GM23338 (cell line): ENCODE measurements around the gene CXXC5. TPM values are rescaled to one million over a fixed set of nuclear protein-coding genes. Genes with fewer than 3 reads are reported as not detected.

Experiments used
- ATAC-seq: fragments of 200-7000 bp; cut with Tn5 transposase; 3 replicates; pipeline ENCODE4 v1.9.1; 2020
- DNase-seq: peaks from one replicate; pipeline ENCODE4 v3.0.0-alpha.2; 2015; ENCODE audit warnings: low spot score
- H2AFZ ChIP-seq: fragments of 200-600 bp; sonication (generic); 2 replicates; pipeline ENCODE4 v1.8.0; 2016; ENCODE audit warnings: antibody characterized with exemption, mild to moderate bottlenecking, moderate library complexity
- H3F3A ChIP-seq: fragments of 200-600 bp; sonication (generic); replicated peaks from 2 replicates; pipeline ENCODE4 v1.8.0; 2017; ENCODE audit warnings: antibody characterized with exemption, mixed run types, low read depth
- H3K27ac ChIP-seq: fragments of 200-600 bp; sonication (generic); 2 replicates; pipeline ENCODE4 v1.6.1; 2016; ENCODE audit warnings: low read depth
- H3K27me3 ChIP-seq: fragments of 200-600 bp; sonication (generic); 2 replicates; pipeline ENCODE4 v1.8.0; 2016; ENCODE audit warnings: mild to moderate bottlenecking, mixed run types, moderate library complexity; ENCODE audit not compliant: insufficient read depth
- H3K36me3 ChIP-seq: fragments of 200-600 bp; sonication (generic); 2 replicates; pipeline ENCODE4 v1.8.0; 2016; ENCODE audit warnings: mild to moderate bottlenecking; ENCODE audit not compliant: insufficient read depth
- H3K4me1 ChIP-seq: fragments of 200-600 bp; sonication (generic); 2 replicates; pipeline ENCODE4 v1.8.0; 2016; ENCODE audit warnings: mild to moderate bottlenecking, moderate library complexity; ENCODE audit not compliant: insufficient read depth
- H3K4me2 ChIP-seq: fragments of 200-600 bp; sonication (generic); 2 replicates; pipeline ENCODE4 v1.7.1; 2017; ENCODE audit warnings: mixed run types
- H3K4me3 ChIP-seq: fragments of 200-600 bp; sonication (generic); 2 replicates; pipeline ENCODE4 v1.6.1; 2016; ENCODE audit warnings: mixed run types
- H3K79me2 ChIP-seq: fragments of 200-600 bp; sonication (generic); replicated peaks from 2 replicates; pipeline ENCODE4 v1.8.0; 2017; ENCODE audit warnings: mild to moderate bottlenecking; ENCODE audit not compliant: insufficient read depth
- H3K9me2 ChIP-seq: fragments of 200-600 bp; sonication (generic); 2 replicates; pipeline ENCODE4 v1.8.0; 2017; ENCODE audit not compliant: insufficient read depth
- H4K20me1 ChIP-seq: fragments of 200-600 bp; sonication (generic); replicated peaks from 2 replicates; pipeline ENCODE4 v1.8.0; 2017; ENCODE audit warnings: mild to moderate bottlenecking; ENCODE audit not compliant: insufficient read depth
- H3K27ac Mint-ChIP-seq: 2 replicates; pipeline ENCODE4 v1.8.0; 2020; ENCODE audit warnings: inconsistent platforms, mild to moderate bottlenecking, moderate library complexity, mixed read lengths
- H3K27me3 Mint-ChIP-seq: 3 replicates; pipeline ENCODE4 v1.8.0; 2022; ENCODE audit warnings: low read depth, mild to moderate bottlenecking, moderate library complexity, mixed read lengths, inconsistent platforms; ENCODE audit not compliant: insufficient read depth, poor library complexity
- H3K36me3 Mint-ChIP-seq: 3 replicates; pipeline ENCODE4 v1.8.0; 2021; ENCODE audit warnings: low read depth, mild to moderate bottlenecking, inconsistent platforms, moderate library complexity, mixed read lengths
- H3K4me1 Mint-ChIP-seq: 3 replicates; pipeline ENCODE4 v1.8.0; 2020; ENCODE audit warnings: mild to moderate bottlenecking, inconsistent platforms, mixed read lengths
- H3K4me3 Mint-ChIP-seq: 3 replicates; pipeline ENCODE4 v1.8.0; 2021; ENCODE audit warnings: moderate library complexity, mild to moderate bottlenecking, inconsistent platforms, mixed read lengths
- H3K9me3 Mint-ChIP-seq: 3 replicates; pipeline ENCODE4 v1.8.0; 2020; ENCODE audit warnings: moderate library complexity, mild to moderate bottlenecking, inconsistent platforms, mixed read lengths
- EZH2 ChIP-seq: fragments of 200-600 bp; sonication (generic); IDR thresholded peaks from one replicate; pipeline ENCODE4 v1.8.0; 2017; ENCODE audit warnings: antibody characterized with exemption, mild to moderate bottlenecking, low read depth; ENCODE audit not compliant: unreplicated experiment
- EZH2phosphoT487 ChIP-seq: fragments of 200-600 bp; sonication (generic); IDR thresholded peaks from one replicate; pipeline ENCODE4 v1.8.1; 2018; ENCODE audit warnings: antibody characterized with exemption; ENCODE audit not compliant: unreplicated experiment
- POLR2AphosphoS5 ChIP-seq: IDR thresholded peaks from 2 replicates; pipeline ENCODE4 v1.6.1; 2016; ENCODE audit warnings: antibody characterized with exemption, low read depth
- REST ChIP-seq: IDR thresholded peaks from one replicate; pipeline ENCODE4 v1.6.1; 2018; ENCODE audit warnings: antibody characterized with exemption; ENCODE audit not compliant: unreplicated experiment
- STAT1 ChIP-seq: IDR thresholded peaks from one replicate; pipeline ENCODE4 v1.6.1; 2016; ENCODE audit warnings: antibody characterized with exemption; ENCODE audit not compliant: unreplicated experiment
- ZNF114 ChIP-seq: fragments of 250-450 bp; sonication (Bioruptor Pico); IDR thresholded peaks from 2 replicates; pipeline ENCODE4 v1.5.0; 2020; ENCODE audit warnings: mild to moderate bottlenecking, moderate library complexity
- ZNF331 ChIP-seq: fragments of 250-450 bp; sonication (Bioruptor Pico); IDR thresholded peaks from 2 replicates; pipeline ENCODE4 v1.5.0; 2020; ENCODE audit warnings: low read depth, mild to moderate bottlenecking, moderate library complexity
- polyA plus RNA-seq: library from polyadenylated mRNA; unstranded; fragments of >200 nt; fragmentation: Nextera tagmentation; extraction: Ambion mirVana; gene quantifications from 2 replicates; pipeline ENCODE4 v1.2.1, GENCODE V29; 2016
- total RNA-seq: library from RNA; depleted of rRNA; stranded (reverse); fragments of >200 nt; shearing (Covaris generic); gene quantifications from 2 replicates; pipeline ENCODE4 v1.2.3, GENCODE V29; 2014
- TF ChIP-seq, protein P1 (sequence below): fragments of 250-450 bp; sonication (Bioruptor Pico); IDR thresholded peaks from 2 replicates; pipeline ENCODE4 v1.5.0; 2020; ENCODE audit warnings: mild to moderate bottlenecking, moderate library complexity

Gene CXXC5
- total and polyA plus RNA-seq, 2 experiments from 2014 or later, result 63.3 to 111 TPM

GRCh38 chr5:139645430-139645871 lies 2.7 kb upstream of the CXXC5 start:
- Histone ChIP-seq H3K36me3 (no peaks in the 10 kb centered on the region), H3K27ac (no peak overlapping the region), H3K4me3 (no peak overlapping the region), H3K4me2 (no peak overlapping the region), H3K27me3 (peaks cover 47% of the 10 kb centered on the region), H3K4me1 (peaks cover 50% of the 10 kb centered on the region), H4K20me1 (peaks cover 8% of the 10 kb centered on the region; the same call in 1 of the 2 replicates), H3F3A (peaks cover 26% of the 10 kb centered on the region), H3K9me2 (no peaks in the 10 kb centered on the region), H2AFZ (no peak overlapping the region), H3K79me2 (peaks cover 17% of the 10 kb centered on the region)
- Mint-ChIP-seq H3K4me1 (peaks cover 65% of the 10 kb centered on the region), H3K27ac (no peak overlapping the region), H3K27me3 (peaks cover 55% of the 10 kb centered on the region), H3K9me3 (peaks cover 5% of the 10 kb centered on the region; the same call in 1 of the 3 replicates), H3K4me3 (no peak overlapping the region; the same call in 2 of the 3 replicates), H3K36me3 (peaks cover 12% of the 10 kb centered on the region)
- DNase-seq (no peak), ATAC-seq (no peak)
- TF ChIP-seq EZH2 (no peak), REST (no peak), POLR2AphosphoS5 (no peak), STAT1 (no peak), EZH2phosphoT487 (no peak), ZNF114 (no peak), ZNF331 (no peak)
- TF ChIP-seq, protein P1, sequence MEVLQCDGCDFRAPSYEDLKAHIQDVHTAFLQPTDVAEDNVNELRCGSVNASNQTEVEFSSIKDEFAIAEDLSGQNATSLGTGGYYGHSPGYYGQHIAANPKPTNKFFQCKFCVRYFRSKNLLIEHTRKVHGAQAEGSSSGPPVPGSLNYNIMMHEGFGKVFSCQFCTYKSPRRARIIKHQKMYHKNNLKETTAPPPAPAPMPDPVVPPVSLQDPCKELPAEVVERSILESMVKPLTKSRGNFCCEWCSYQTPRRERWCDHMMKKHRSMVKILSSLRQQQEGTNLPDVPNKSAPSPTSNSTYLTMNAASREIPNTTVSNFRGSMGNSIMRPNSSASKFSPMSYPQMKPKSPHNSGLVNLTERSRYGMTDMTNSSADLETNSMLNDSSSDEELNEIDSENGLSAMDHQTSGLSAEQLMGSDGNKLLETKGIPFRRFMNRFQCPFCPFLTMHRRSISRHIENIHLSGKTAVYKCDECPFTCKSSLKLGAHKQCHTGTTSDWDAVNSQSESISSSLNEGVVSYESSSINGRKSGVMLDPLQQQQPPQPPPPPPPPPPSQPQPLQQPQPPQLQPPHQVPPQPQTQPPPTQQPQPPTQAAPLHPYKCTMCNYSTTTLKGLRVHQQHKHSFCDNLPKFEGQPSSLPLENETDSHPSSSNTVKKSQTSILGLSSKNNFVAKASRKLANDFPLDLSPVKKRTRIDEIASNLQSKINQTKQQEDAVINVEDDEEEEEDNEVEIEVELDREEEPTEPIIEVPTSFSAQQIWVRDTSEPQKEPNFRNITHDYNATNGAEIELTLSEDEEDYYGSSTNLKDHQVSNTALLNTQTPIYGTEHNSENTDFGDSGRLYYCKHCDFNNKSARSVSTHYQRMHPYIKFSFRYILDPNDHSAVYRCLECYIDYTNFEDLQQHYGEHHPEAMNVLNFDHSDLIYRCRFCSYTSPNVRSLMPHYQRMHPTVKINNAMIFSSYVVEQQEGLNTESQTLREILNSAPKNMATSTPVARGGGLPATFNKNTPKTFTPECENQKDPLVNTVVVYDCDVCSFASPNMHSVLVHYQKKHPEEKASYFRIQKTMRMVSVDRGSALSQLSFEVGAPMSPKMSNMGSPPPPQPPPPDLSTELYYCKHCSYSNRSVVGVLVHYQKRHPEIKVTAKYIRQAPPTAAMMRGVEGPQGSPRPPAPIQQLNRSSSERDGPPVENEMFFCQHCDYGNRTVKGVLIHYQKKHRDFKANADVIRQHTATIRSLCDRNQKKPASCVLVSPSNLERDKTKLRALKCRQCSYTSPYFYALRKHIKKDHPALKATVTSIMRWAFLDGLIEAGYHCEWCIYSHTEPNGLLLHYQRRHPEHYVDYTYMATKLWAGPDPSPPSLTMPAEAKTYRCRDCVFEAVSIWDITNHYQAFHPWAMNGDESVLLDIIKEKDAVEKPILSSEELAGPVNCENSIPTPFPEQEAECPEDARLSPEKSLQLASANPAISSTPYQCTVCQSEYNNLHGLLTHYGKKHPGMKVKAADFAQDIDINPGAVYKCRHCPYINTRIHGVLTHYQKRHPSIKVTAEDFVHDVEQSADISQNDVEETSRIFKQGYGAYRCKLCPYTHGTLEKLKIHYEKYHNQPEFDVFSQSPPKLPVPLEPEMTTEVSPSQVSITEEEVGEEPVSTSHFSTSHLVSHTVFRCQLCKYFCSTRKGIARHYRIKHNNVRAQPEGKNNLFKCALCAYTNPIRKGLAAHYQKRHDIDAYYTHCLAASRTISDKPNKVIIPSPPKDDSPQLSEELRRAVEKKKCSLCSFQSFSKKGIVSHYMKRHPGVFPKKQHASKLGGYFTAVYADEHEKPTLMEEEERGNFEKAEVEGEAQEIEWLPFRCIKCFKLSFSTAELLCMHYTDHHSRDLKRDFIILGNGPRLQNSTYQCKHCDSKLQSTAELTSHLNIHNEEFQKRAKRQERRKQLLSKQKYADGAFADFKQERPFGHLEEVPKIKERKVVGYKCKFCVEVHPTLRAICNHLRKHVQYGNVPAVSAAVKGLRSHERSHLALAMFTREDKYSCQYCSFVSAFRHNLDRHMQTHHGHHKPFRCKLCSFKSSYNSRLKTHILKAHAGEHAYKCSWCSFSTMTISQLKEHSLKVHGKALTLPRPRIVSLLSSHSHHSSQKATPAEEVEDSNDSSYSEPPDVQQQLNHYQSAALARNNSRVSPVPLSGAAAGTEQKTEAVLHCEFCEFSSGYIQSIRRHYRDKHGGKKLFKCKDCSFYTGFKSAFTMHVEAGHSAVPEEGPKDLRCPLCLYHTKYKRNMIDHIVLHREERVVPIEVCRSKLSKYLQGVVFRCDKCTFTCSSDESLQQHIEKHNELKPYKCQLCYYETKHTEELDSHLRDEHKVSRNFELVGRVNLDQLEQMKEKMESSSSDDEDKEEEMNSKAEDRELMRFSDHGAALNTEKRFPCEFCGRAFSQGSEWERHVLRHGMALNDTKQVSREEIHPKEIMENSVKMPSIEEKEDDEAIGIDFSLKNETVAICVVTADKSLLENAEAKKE (CRISPR knock-in tag), result no peak
